Smooth muscle cell (in vitro differentiated cells): ENCODE data around the gene GINS1. TPM values are rescaled to one million over a fixed set of nuclear protein-coding genes. Genes with fewer than 3 reads are reported as not detected.
A peak's percentile ranks its signal among the peaks of the same experiment; 100 is the strongest.

Experiments
- DNase-seq: peaks from one replicate; lab custom pipeline; 2025; ENCODE audit not compliant: unreplicated experiment; lab: John Stamatoyannopoulos, UW
- H2AFZ ChIP-seq: fragments of 200-600 bp; sonication (generic); 2 replicates; pipeline ENCODE4 v1.6.0; 2016; ENCODE audit warnings: antibody characterized with exemption, low read depth, mild to moderate bottlenecking
- H3F3A ChIP-seq: fragments of 200-600 bp; sonication (generic); 2 replicates; pipeline ENCODE4 v1.6.0; 2017; ENCODE audit warnings: antibody characterized with exemption, low read depth
- H3K27ac ChIP-seq: fragments of 200-600 bp; sonication (generic); 2 replicates; pipeline ENCODE4 v1.5.1; 2016; ENCODE audit warnings: low read depth, mild to moderate bottlenecking
- H3K27me3 ChIP-seq: fragments of 200-600 bp; sonication (generic); 2 replicates; pipeline ENCODE4 v1.6.1; 2016; ENCODE audit warnings: low read depth, mild to moderate bottlenecking
- H3K36me3 ChIP-seq: fragments of 200-600 bp; sonication (generic); 2 replicates; pipeline ENCODE4 v1.5.1; 2016; ENCODE audit warnings: low read depth
- H3K4me1 ChIP-seq: fragments of 200-600 bp; sonication (generic); 2 replicates; pipeline ENCODE4 v1.5.1; 2016; ENCODE audit warnings: low read depth
- H3K4me2 ChIP-seq: fragments of 200-600 bp; sonication (generic); 2 replicates; pipeline ENCODE4 v1.6.0; 2016; ENCODE audit warnings: mild to moderate bottlenecking
- H3K4me3 ChIP-seq: fragments of 200-600 bp; sonication (generic); 2 replicates; pipeline ENCODE4 v1.5.1; 2016; ENCODE audit warnings: mild to moderate bottlenecking
- H3K79me2 ChIP-seq: fragments of 200-600 bp; sonication (generic); 2 replicates; pipeline ENCODE4 v1.6.0; 2016; ENCODE audit warnings: low read depth, mild to moderate bottlenecking
- H3K9ac ChIP-seq: fragments of 200-600 bp; sonication (generic); 2 replicates; pipeline ENCODE4 v1.6.0; 2016; ENCODE audit warnings: low read depth
- H3K9me3 ChIP-seq: fragments of 200-600 bp; sonication (generic); replicated peaks from 2 replicates; pipeline ENCODE4 v1.5.1; 2016; ENCODE audit warnings: low read depth
- H4K20me1 ChIP-seq: fragments of 200-600 bp; sonication (generic); 2 replicates; pipeline ENCODE4 v1.6.0; 2016; ENCODE audit warnings: low read depth
- CTCF ChIP-seq: fragments of 200-600 bp; sonication (generic); IDR thresholded peaks from 2 replicates; pipeline ENCODE4 v1.5.1; 2017; ENCODE audit warnings: borderline replicate concordance, mild to moderate bottlenecking, antibody characterized with exemption; ENCODE audit not compliant: insufficient read depth, poor library complexity, severe bottlenecking
- WGBS: methylation state at CpG from one replicate; pipeline ENCODE4 v1.1.7; 2016; ENCODE audit warnings: low lambda C conversion rate; 5-methylcytosine and 5-hydroxymethylcytosine counted together
- polyA plus RNA-seq: library from polyadenylated mRNA; unstranded; fragments of >200 nt; fragmentation: Nextera tagmentation; extraction: Ambion mirVana; gene quantifications from 2 replicates; pipeline ENCODE4 v1.2.1, GENCODE V29; 2016
- total RNA-seq: library from RNA; depleted of rRNA; stranded (reverse); fragments of >200 nt; gene quantifications from 2 replicates; pipeline ENCODE4 v1.2.3, GENCODE V29; 2014

Gene GINS1
- total and polyA plus RNA-seq, 2 experiments from 2014 or later: 5.9 to 9.3 TPM

GRCh38 chr20:25394276-25394675 is 13.2 kb upstream of the GINS1 start:
- no peak for DNase-seq
- Histone ChIP-seq H3K4me1 (peaks cover 4% of the 10 kb centered on the region), H2AFZ (no peak overlapping the region), H3K27ac (no peak overlapping the region), H3K9me3 (no peaks in the 10 kb centered on the region), H4K20me1 (no peaks in the 10 kb centered on the region), H3K79me2 (no peaks in the 10 kb centered on the region), H3K27me3 (no peaks in the 10 kb centered on the region), H3K4me3 (no peak overlapping the region), H3K9ac (no peak overlapping the region), H3K36me3 (no peaks in the 10 kb centered on the region), H3F3A (no peaks in the 10 kb centered on the region), H3K4me2 (no peak overlapping the region)
- TF ChIP-seq CTCF: no peak
- 64% methylated on average over 5 of the region's 5 CpGs for WGBS

GRCh38 chr20:25394996-25395395 is 12.5 kb upstream of the GINS1 start:
- Histone ChIP-seq H3K27ac (no peak overlapping the region), H3K36me3 (no peaks in the 10 kb centered on the region), H3K4me3 (no peak overlapping the region), H3K4me1 (peaks cover 4% of the 10 kb centered on the region), H4K20me1 (no peaks in the 10 kb centered on the region), H3K79me2 (no peaks in the 10 kb centered on the region), H2AFZ (no peak overlapping the region), H3F3A (no peaks in the 10 kb centered on the region), H3K4me2 (no peak overlapping the region), H3K27me3 (no peaks in the 10 kb centered on the region), H3K9me3 (no peaks in the 10 kb centered on the region), H3K9ac (no peak overlapping the region)
- WGBS: 95% methylated on average over 6 of the region's 6 CpGs
- DNase-seq: no peak
- TF ChIP-seq CTCF: no peak

GRCh38 chr20:25397096-25397495 is 10.4 kb upstream of the GINS1 start:
- H2AFZ ChIP-seq: no peak overlapping the region
- no peaks in the 10 kb centered on the region for H3K79me2 ChIP-seq
- H3K4me2 ChIP-seq: no peak overlapping the region
- H3K27me3 ChIP-seq: no peaks in the 10 kb centered on the region
- H3K36me3 ChIP-seq: no peaks in the 10 kb centered on the region
- no peak for TF ChIP-seq CTCF
- no peaks in the 10 kb centered on the region for H3K9me3 ChIP-seq
- H3K27ac ChIP-seq: peak overlapping the region; percentile 45
- 87% methylated on average over 6 of the region's 6 CpGs for WGBS
- H4K20me1 ChIP-seq: no peaks in the 10 kb centered on the region
- H3K4me1 ChIP-seq: no peaks in the 10 kb centered on the region
- no peak for DNase-seq
- no peak overlapping the region for H3K9ac ChIP-seq
- no peak overlapping the region for H3K4me3 ChIP-seq
- no peaks in the 10 kb centered on the region for H3F3A ChIP-seq

GRCh38 chr20:25397821-25398220 is 9.7 kb upstream of the GINS1 start:
- Histone ChIP-seq H3K9me3 (no peaks in the 10 kb centered on the region), H4K20me1 (no peaks in the 10 kb centered on the region), H3K4me1 (no peaks in the 10 kb centered on the region), H3K4me2 (no peak overlapping the region), H3K9ac (no peak overlapping the region), H3K27me3 (no peaks in the 10 kb centered on the region), H3K79me2 (no peaks in the 10 kb centered on the region), H3K4me3 (no peak overlapping the region), H3K36me3 (no peaks in the 10 kb centered on the region), H3F3A (no peaks in the 10 kb centered on the region), H3K27ac (peak overlapping the region; percentile 45), H2AFZ (no peak overlapping the region)
- DNase-seq: no peak
- whole genome bisulfite sequencing: 47% methylated on average over 1 of the region's 1 CpG
- no peak for TF ChIP-seq CTCF
